Measurements from ENCODE around the gene CDK7.

CDK7 gene

GRCh38 chr5:69213513-69214215 is 21.0 kb upstream of the CDK7 start:
- Histone ChIP-seq H3K9me3 (ENCODE audit: control insufficient read depth, insufficient read depth, low read length) (no peaks in the 10 kb centered on the region), H3K9me2 (replicated peaks; ENCODE audit: control insufficient read depth, low read length) (no peaks in the 10 kb centered on the region), H3K27me3 (ENCODE audit: control insufficient read depth, low read length) (no peaks in the 10 kb centered on the region), H3F3A (ENCODE audit: control insufficient read depth, insufficient read depth) (peaks cover 22% of the 10 kb centered on the region), H3K4me1 (ENCODE audit: control insufficient read depth, low read length) (peaks cover 17% of the 10 kb centered on the region), H3K4me2 (ENCODE audit: low read length) (no peak overlapping the region), H3K27ac (ENCODE audit: low read depth, low read length) (no peak overlapping the region), H3K79me2 (ENCODE audit: control insufficient read depth, low read length) (peaks cover 10% of the 10 kb centered on the region), H3K4me3 (ENCODE audit: low read length) (no peak overlapping the region), H3K36me3 (ENCODE audit: control insufficient read depth, low read length) (peaks cover 40% of the 10 kb centered on the region), H4K20me1 (ENCODE audit: control insufficient read depth, insufficient read depth, low read depth, low read length) (no peaks in the 10 kb centered on the region)
- TF ChIP-seq EZH2phosphoT487 (IDR thresholded peaks at IDR 0.05; ENCODE audit: borderline replicate concordance, low read length) = no peak
- TF ChIP-seq CTCF (IDR thresholded peaks at IDR 0.05; ENCODE audit: low read depth, low read length, poor library complexity, severe bottlenecking) = no peak

GRCh38 chr5:69217151-69217511 is 17.6 kb upstream of the CDK7 start:
- H3K27me3 ChIP-seq (ENCODE audit: control insufficient read depth, low read length) = no peaks in the 10 kb centered on the region
- H3K4me3 ChIP-seq (ENCODE audit: low read length) = peak overlapping the region; percentile 87
- peak overlapping the region; percentile 79 for H3K4me2 ChIP-seq (ENCODE audit: low read length)
- peaks cover 38% of the 10 kb centered on the region for H3K79me2 ChIP-seq (ENCODE audit: control insufficient read depth, low read length)
- peak overlapping the region; percentile 67 for H3K27ac ChIP-seq (ENCODE audit: low read depth, low read length)
- TF ChIP-seq CTCF (IDR thresholded peaks at IDR 0.05; ENCODE audit: low read depth, low read length, poor library complexity, severe bottlenecking) (peak; percentile 24), EZH2phosphoT487 (IDR thresholded peaks at IDR 0.05; ENCODE audit: borderline replicate concordance, low read length) (no peak)
- no peaks in the 10 kb centered on the region for H3K9me3 ChIP-seq (ENCODE audit: control insufficient read depth, insufficient read depth, low read length)
- H3K4me1 ChIP-seq (ENCODE audit: control insufficient read depth, low read length) = peaks cover 31% of the 10 kb centered on the region
- H4K20me1 ChIP-seq (ENCODE audit: control insufficient read depth, insufficient read depth, low read depth, low read length) = 0 out of 2 replicates have a peak, but pooled peaks cover 3% of the 10 kb centered on the region
- no peaks in the 10 kb centered on the region for H3K9me2 ChIP-seq (replicated peaks; ENCODE audit: control insufficient read depth, low read length)
- H3F3A ChIP-seq (ENCODE audit: control insufficient read depth, insufficient read depth) = peaks cover 18% of the 10 kb centered on the region
- H3K36me3 ChIP-seq (ENCODE audit: control insufficient read depth, low read length) = peaks cover 24% of the 10 kb centered on the region

- Histone ChIP-seq H4K20me1 (ENCODE audit: control insufficient read depth, insufficient read depth, low read depth, low read length) (0 out of 2 replicates have a peak, but pooled peaks cover 3% of the 10 kb centered on the region), H3F3A (ENCODE audit: control insufficient read depth, insufficient read depth) (peaks cover 18% of the 10 kb centered on the region), H3K9me2 (replicated peaks; ENCODE audit: control insufficient read depth, low read length) (no peaks in the 10 kb centered on the region), H3K4me2 (ENCODE audit: low read length) (peak overlapping the region; percentile 79), H3K27ac (ENCODE audit: low read depth, low read length) (peak overlapping the region; percentile 67), H3K79me2 (ENCODE audit: control insufficient read depth, low read length) (peaks cover 45% of the 10 kb centered on the region), H3K4me3 (ENCODE audit: low read length) (peak overlapping the region; percentile 87), H3K9me3 (ENCODE audit: control insufficient read depth, insufficient read depth, low read length) (no peaks in the 10 kb centered on the region), H3K36me3 (ENCODE audit: control insufficient read depth, low read length) (peaks cover 24% of the 10 kb centered on the region), H3K27me3 (ENCODE audit: control insufficient read depth, low read length) (no peaks in the 10 kb centered on the region), H3K4me1 (ENCODE audit: control insufficient read depth, low read length) (peaks cover 31% of the 10 kb centered on the region)
- TF ChIP-seq EZH2phosphoT487 (IDR thresholded peaks at IDR 0.05; ENCODE audit: borderline replicate concordance, low read length) (no peak), CTCF (IDR thresholded peaks at IDR 0.05; ENCODE audit: low read depth, low read length, poor library complexity, severe bottlenecking) (no peak)
These were observed 16.8 kb upstream of the CDK7 start for GRCh38 chr5:69217548-69218526.
